ENCODE data around the gene MYO3B.

DNA sequence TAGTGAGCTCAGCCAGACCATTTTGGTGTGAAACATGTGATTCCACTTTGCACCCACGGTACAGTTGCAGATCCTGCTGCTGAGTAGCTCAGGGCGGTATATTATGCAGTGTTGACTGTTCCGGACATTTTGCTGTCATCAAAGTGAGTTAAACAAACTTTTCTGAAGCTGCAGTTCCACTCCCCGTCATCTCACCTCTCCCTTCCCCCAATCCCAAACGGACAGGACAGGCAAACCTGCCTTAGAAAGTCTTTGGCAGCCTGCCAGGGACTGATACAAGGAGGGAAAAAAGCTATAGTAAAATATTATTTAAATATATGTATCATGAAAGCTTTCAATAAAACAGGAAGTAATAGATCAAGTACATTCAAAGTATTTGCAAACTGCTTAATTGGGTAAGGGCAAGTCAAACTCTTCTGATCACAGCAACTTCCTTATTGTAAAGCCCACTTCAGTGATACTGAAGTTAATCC, 501.7 kb downstream of the MYO3B start:
- TF ChIP-seq, protein P1, sequence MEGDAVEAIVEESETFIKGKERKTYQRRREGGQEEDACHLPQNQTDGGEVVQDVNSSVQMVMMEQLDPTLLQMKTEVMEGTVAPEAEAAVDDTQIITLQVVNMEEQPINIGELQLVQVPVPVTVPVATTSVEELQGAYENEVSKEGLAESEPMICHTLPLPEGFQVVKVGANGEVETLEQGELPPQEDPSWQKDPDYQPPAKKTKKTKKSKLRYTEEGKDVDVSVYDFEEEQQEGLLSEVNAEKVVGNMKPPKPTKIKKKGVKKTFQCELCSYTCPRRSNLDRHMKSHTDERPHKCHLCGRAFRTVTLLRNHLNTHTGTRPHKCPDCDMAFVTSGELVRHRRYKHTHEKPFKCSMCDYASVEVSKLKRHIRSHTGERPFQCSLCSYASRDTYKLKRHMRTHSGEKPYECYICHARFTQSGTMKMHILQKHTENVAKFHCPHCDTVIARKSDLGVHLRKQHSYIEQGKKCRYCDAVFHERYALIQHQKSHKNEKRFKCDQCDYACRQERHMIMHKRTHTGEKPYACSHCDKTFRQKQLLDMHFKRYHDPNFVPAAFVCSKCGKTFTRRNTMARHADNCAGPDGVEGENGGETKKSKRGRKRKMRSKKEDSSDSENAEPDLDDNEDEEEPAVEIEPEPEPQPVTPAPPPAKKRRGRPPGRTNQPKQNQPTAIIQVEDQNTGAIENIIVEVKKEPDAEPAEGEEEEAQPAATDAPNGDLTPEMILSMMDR (IDR thresholded peaks at IDR 0.05): no peak
- TF ChIP-seq POLR2A (IDR thresholded peaks at IDR 0.05): no peak
